ENCODE measurements around the gene NRXN3. TPM values are rescaled to one million over a fixed set of nuclear protein-coding genes. Genes with fewer than 3 reads are reported as not detected.

NRXN3 gene
- total RNA-seq, 1 donor = 2.5 TPM

GRCh38 chr14:79581912-79582576 is 1411.9 kb downstream of the NRXN3 start:
- Histone ChIP-seq H3K36me3 (ENCODE audit: insufficient read depth, low read length) (no peaks in the 10 kb centered on the region), H3K4me1 (ENCODE audit: insufficient read depth, low read length) (peaks cover 47% of the 10 kb centered on the region), H3K4me2 (ENCODE audit: insufficient read depth, low read length) (no peak overlapping the region), H4K20me1 (ENCODE audit: insufficient read depth, low read length) (no peaks in the 10 kb centered on the region), H3K4me3 (ENCODE audit: insufficient read depth, low read length) (no peak overlapping the region), H3K9me3 (ENCODE audit: low read depth, low read length) (no peaks in the 10 kb centered on the region), H2AFZ (ENCODE audit: low read length) (no peak overlapping the region), H3K27me3 (ENCODE audit: insufficient read depth, low read length) (no peaks in the 10 kb centered on the region), H3K27ac (ENCODE audit: low read depth, low read length) (peak overlapping the region; percentile 66), H3K79me2 (ENCODE audit: insufficient read depth, low read length) (no peaks in the 10 kb centered on the region)
- DNase-seq (ENCODE audit: insufficient read length, low spot score, missing footprints) = no peak
- no peak for TF ChIP-seq CTCF (IDR thresholded peaks at IDR 0.05; ENCODE audit: extremely low read depth, low read depth, low read length)

DNA sequence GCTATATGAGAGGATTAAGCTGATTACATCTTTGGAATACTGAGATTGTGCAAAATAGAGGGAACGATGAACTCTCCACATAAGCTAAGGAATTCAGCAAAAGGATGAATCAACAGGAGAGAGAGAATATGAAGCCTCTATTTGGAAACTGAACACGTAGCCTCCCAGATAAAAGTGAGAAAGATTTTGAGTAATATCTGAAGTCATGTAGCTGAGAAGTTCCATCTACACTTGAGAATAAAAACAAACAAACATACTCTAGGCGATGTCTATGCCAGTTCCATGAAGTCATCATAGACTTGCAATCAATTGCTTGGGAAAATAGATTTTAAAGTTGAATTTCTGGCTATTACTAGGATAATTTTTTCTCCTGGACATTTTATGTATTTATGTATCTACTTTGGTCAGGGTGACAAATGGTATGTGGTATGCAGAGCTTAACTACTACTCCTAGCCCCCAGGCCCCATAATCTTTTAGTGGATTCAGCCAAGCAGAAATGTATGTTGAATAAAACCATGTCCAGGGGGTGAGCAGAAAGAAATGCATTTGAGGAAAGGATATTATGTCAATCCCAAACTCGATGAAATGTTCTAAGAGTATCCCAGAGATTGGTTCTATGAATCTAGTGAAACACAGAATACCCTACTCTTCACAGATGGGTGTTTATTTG is 1413.7 kb downstream of the NRXN3 start:
- no peaks in the 10 kb centered on the region for H4K20me1 ChIP-seq (ENCODE audit: insufficient read depth, low read length)
- peaks cover 40% of the 10 kb centered on the region for H3K4me1 ChIP-seq (ENCODE audit: insufficient read depth, low read length)
- no peak for TF ChIP-seq CTCF (IDR thresholded peaks at IDR 0.05; ENCODE audit: extremely low read depth, low read depth, low read length)
- no peak overlapping the region for H3K4me3 ChIP-seq (ENCODE audit: insufficient read depth, low read length)
- no peaks in the 10 kb centered on the region for H3K27me3 ChIP-seq (ENCODE audit: insufficient read depth, low read length)
- H3K36me3 ChIP-seq (ENCODE audit: insufficient read depth, low read length) = no peaks in the 10 kb centered on the region
- H3K9me3 ChIP-seq (ENCODE audit: low read depth, low read length) = no peaks in the 10 kb centered on the region
- H3K79me2 ChIP-seq (ENCODE audit: insufficient read depth, low read length) = no peaks in the 10 kb centered on the region
- H3K4me2 ChIP-seq (ENCODE audit: insufficient read depth, low read length) = peak overlapping the region; percentile 26
- H3K27ac ChIP-seq (ENCODE audit: low read depth, low read length) = peak overlapping the region; percentile 95
- H2AFZ ChIP-seq (ENCODE audit: low read length) = no peak overlapping the region
- no peak for DNase-seq (ENCODE audit: insufficient read length, low spot score, missing footprints)

DNA sequence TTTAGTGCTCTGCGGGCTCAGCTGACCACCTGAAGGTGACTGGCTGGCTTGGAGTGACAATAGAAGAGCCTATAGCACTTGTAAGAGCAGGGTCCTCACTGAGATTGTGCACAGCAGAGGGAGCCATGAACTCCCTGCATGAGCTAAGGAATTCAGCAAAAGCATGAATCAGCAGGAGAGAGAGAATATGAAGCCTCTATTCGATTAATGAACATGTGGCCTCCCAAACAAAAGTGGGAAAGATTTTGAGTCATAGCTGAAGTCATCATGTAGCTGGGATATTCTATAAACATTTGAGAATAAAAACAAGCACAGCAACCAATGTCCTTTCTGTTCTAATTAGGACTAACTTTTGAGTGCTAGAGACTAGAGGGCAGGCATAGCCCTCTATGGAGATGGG is 1414.5 kb downstream of the NRXN3 start:
- Histone ChIP-seq H3K4me1 (ENCODE audit: insufficient read depth, low read length) (peaks cover 40% of the 10 kb centered on the region), H3K79me2 (ENCODE audit: insufficient read depth, low read length) (no peaks in the 10 kb centered on the region), H3K27ac (ENCODE audit: low read depth, low read length) (peak overlapping the region; percentile 95), H3K27me3 (ENCODE audit: insufficient read depth, low read length) (no peaks in the 10 kb centered on the region), H3K36me3 (ENCODE audit: insufficient read depth, low read length) (no peaks in the 10 kb centered on the region), H2AFZ (ENCODE audit: low read length) (no peak overlapping the region), H4K20me1 (ENCODE audit: insufficient read depth, low read length) (no peaks in the 10 kb centered on the region), H3K4me3 (ENCODE audit: insufficient read depth, low read length) (no peak overlapping the region), H3K4me2 (ENCODE audit: insufficient read depth, low read length) (peak overlapping the region; percentile 26), H3K9me3 (ENCODE audit: low read depth, low read length) (no peaks in the 10 kb centered on the region)
- DNase-seq (ENCODE audit: insufficient read length, low spot score, missing footprints) = no peak
- TF ChIP-seq CTCF (IDR thresholded peaks at IDR 0.05; ENCODE audit: extremely low read depth, low read depth, low read length) = peak; percentile 49

GRCh38 chr14:79585845-79586244 is 1415.7 kb downstream of the NRXN3 start:
- H4K20me1 ChIP-seq (ENCODE audit: insufficient read depth, low read length) = no peaks in the 10 kb centered on the region
- H3K79me2 ChIP-seq (ENCODE audit: insufficient read depth, low read length) = no peaks in the 10 kb centered on the region
- H3K4me2 ChIP-seq (ENCODE audit: insufficient read depth, low read length) = no peak overlapping the region
- no peak for DNase-seq (ENCODE audit: insufficient read length, low spot score, missing footprints)
- H3K4me1 ChIP-seq (ENCODE audit: insufficient read depth, low read length) = peaks cover 40% of the 10 kb centered on the region
- no peaks in the 10 kb centered on the region for H3K36me3 ChIP-seq (ENCODE audit: insufficient read depth, low read length)
- no peak for TF ChIP-seq CTCF (IDR thresholded peaks at IDR 0.05; ENCODE audit: extremely low read depth, low read depth, low read length)
- H3K27me3 ChIP-seq (ENCODE audit: insufficient read depth, low read length) = no peaks in the 10 kb centered on the region
- no peak overlapping the region for H2AFZ ChIP-seq (ENCODE audit: low read length)
- no peak overlapping the region for H3K4me3 ChIP-seq (ENCODE audit: insufficient read depth, low read length)
- peak overlapping the region; percentile 95 for H3K27ac ChIP-seq (ENCODE audit: low read depth, low read length)
- no peaks in the 10 kb centered on the region for H3K9me3 ChIP-seq (ENCODE audit: low read depth, low read length)

Measured in osteoblast (primary cell).